ENCODE measurements around the gene LRRC59.
"Not testable (repeated sequence)": the region's sequence is repeated elsewhere in the genome, so short reads cannot be mapped to it uniquely, and the experiment has no call there.

The LRRC59 gene

GRCh38 chr17:50345432-50346312 lies 51.7 kb downstream of the LRRC59 start, which contains the start of gene XYLT2:
Gene XYLT2 (plus strand): TSS chr17:50346126. CDS start chr17:50346141, 15 bp downstream.
- DNase-seq: peak; percentile 90

DNA sequence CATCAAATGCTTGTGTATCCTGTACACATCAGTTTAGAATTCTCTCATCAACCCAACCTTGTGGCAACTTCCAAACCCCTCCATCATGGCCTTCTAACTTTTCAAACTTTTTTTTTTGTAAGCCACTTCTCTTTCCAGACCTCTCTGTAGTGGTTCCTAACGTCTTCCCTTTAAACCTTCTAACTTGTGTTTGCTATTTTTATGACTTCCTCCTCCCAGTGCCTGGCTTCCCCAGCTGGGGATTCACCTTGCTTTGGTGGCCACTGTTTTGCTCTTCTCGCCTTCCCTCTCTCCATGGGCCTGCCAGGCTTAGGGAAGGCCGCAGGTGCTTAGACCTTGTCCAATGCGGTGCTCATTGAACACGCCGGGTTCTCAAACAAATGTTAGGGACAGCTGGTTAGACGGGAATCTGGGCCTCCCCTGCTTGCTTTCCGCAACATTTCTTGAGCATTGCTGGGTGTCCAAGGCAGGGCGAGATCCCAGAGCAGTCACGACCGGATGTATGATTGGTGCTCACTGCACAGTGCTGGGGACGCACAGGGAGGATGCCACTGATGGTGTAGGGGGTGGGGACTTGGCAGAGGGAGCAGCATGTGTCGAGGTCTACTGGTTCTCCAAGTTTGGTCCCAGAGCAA lies 52.5 kb downstream of the LRRC59 start:
- DNase-seq: no peak

- DNase-seq: no peak
These were observed 57.9 kb downstream of the LRRC59 start for GRCh38 chr17:50339381-50339780.

DNA sequence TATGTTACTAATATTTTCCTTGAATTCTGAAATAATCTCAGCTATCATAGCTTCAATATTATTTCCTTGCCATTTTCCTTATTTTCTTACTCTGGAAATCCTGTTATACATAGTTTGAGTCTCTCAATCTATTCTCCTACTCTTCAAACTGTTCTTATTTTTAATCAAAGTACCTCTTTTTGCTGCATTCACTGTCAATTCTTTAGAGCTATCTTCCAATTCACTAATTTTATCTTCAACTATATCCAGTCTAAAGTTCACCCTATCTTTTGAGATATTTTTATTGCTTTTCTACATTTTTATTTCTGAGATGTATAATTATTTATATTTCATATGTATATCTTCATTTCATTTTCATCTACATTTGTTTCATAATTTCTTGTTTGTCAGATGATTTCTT lies 58.7 kb downstream of the LRRC59 start:
- DNase-seq: no peak

GRCh38 chr17:50337956-50338355 lies 59.4 kb downstream of the LRRC59 start:
- DNase-seq: peak; percentile 37

DNA sequence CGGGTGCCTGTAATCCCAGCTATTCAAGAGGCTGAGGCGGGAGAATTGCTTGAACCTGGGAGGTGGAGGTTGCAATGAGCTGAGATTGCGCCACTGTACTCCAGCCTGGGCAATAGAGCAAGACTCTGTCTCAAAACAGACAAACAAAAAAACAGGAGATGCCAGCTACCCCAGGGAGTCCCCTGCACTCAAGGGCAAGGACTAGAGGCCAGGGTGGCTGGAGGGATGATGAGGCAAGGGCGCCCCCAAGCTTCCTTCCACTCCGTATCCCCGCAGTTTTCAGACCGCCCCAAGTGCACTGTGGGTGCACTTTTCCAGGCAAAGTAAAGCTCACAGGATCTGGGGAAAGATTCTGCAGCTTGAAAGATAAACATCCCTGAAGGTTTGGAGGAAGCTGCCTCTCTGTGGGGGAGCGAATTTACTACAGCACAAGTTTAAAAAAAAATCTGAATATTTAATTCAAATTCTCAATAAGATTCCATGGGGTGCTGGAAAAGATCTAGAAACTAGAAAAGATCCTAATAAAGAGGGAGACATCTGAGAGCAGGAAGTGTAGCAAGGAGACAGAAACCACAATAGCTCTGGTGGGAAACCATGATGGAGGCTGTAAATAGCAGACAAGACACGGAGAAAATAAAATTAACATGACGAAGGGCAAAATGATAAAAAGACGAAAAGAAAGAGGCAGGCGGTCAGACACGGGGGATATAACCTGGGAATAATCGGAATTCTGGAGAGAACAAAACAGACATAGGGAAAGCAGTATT lies 63.8 kb downstream of the LRRC59 start:
- DNase-seq: not testable (repeated sequence)

DNA sequence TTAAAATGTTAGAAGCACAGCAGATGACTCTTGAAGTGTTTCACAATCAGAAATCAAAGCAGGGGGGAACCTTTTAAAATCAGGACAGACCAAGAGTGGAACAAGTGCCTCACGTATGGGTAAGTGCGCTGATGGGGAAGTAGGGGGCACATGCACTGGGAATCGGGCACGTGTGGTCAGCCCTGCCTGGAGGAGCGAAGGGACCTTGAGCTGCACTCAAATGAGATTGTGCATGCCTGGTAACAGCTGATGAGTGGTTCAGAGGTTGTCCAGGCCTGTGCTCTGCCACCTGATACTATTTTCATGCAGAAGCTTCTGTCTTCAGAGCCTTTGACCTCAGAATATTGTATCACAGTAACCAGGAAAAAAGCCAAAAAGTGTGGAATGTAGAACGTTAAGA lies 65.1 kb downstream of the LRRC59 start:
- no peak for DNase-seq

All from stimulated activated CD4-positive, alpha-beta T cell treated with anti-CD3 and anti-CD28 coated beads, Interleukin-1b, Interleukin-23, amount 100 ng/mL, for 48 hours (primary cell).